B cell (primary cell): ENCODE data around the gene C19orf33. TPM values are rescaled to one million over a fixed set of nuclear protein-coding genes. Genes with fewer than 3 reads are reported as not detected.
A peak's percentile ranks its signal among the peaks of the same experiment; 100 is the strongest.

ENCODE experiments used
- ATAC-seq: fragments of 200-7000 bp; cut with Tn5 transposase; one replicate; pipeline ENCODE4 v1.10.0; 2021; ENCODE audit warnings: low read depth, mild to moderate bottlenecking, moderate number of reproducible peaks, moderate library complexity
- CTCF ChIA-PET: fragments of 350-600 bp; sonication (Branson Sonifier 250); formaldehyde crosslinking; loops from one replicate; lab custom pipeline; 2021; ENCODE audit warnings: antibody characterized with exemption, inconsistent platforms; lab: Charles Lee
- POLR2A ChIA-PET: fragments of 350-600 bp; sonication (Branson Sonifier 250); formaldehyde crosslinking; loops from one replicate; lab custom pipeline; 2021; ENCODE audit warnings: antibody characterized with exemption; lab: Charles Lee
- DNase-seq: peaks from one replicate; pipeline ENCODE4 v3.0.0; 2013
- H2AFZ ChIP-seq: 2 replicates; pipeline ENCODE4 v1.6.1; 2012; ENCODE audit warnings: mild to moderate bottlenecking, low read depth, low read length; ENCODE audit not compliant: insufficient read depth, poor library complexity, severe bottlenecking
- H3K27ac ChIP-seq, 2 donors: 1 replicate in 1 of 2; 2 replicates in 1 of 2; pipeline ENCODE4 v1.5.1; 2012 to 2013; ENCODE audit warnings: low read length in 2 of 2, mild to moderate bottlenecking in 2 of 2, moderate library complexity in 1 of 2
- H3K27me3 ChIP-seq, 4 experiments: fragments of 200-600 bp in 1 of 4; sonication (generic) in 1 of 4; replicated peaks in 1 of 4; 1 replicate in 2 of 4; 2 replicates in 2 of 4; pipeline versions ENCODE4 v1.6.1 to v1.7.0; 2013 to 2016; ENCODE audit warnings: low read length in 3 of 4, mild to moderate bottlenecking in 2 of 4, mixed read lengths in 1 of 4, moderate library complexity in 1 of 4; ENCODE audit not compliant: insufficient read depth in 4 of 4, control insufficient read depth in 3 of 4; ENCODE audit errors: control extremely low read depth in 1 of 4
- H3K36me3 ChIP-seq, 2 experiments: replicated peaks in 1 of 2; 1 replicate in 1 of 2; 2 replicates in 1 of 2; pipeline versions ENCODE4 v1.6.1 to v1.7.1; 2013; ENCODE audit warnings: low read length in 1 of 2; ENCODE audit not compliant: insufficient read depth in 2 of 2, control insufficient read depth in 1 of 2; ENCODE audit errors: control extremely low read depth in 1 of 2, extremely low read depth in 1 of 2
- H3K4me1 ChIP-seq, 2 donors: fragments of 200-600 bp in 1 of 2; sonication (generic) in 1 of 2; 1 replicate in 1 of 2; 2 replicates in 1 of 2; pipeline versions ENCODE4 v1.5.1 to v1.6.1; 2013 to 2017; ENCODE audit warnings: low read length in 2 of 2; ENCODE audit not compliant: control insufficient read depth in 2 of 2, insufficient read depth in 2 of 2
- H3K4me2 ChIP-seq: replicated peaks from 2 replicates; pipeline ENCODE3; 2012; ENCODE audit warnings: mild to moderate bottlenecking, low read depth, low read length; ENCODE audit not compliant: poor library complexity, severe bottlenecking
- H3K4me3 ChIP-seq, 5 experiments: fragments of 200-600 bp in 1 of 5; sonication (generic) in 1 of 5; 1 replicate in 3 of 5; 2 replicates in 2 of 5; pipeline versions ENCODE4 v1.5.1 to v1.7.0; 2011 to 2016; ENCODE audit warnings: low read length in 4 of 5, mild to moderate bottlenecking in 4 of 5, low read depth in 2 of 5, control low read depth in 1 of 5, moderate library complexity in 1 of 5; ENCODE audit not compliant: insufficient read depth in 1 of 5; ENCODE audit errors: control extremely low read depth in 1 of 5, extremely low read depth in 1 of 5
- H3K79me2 ChIP-seq: fragments of 200-600 bp; sonication (generic); one replicate; pipeline ENCODE4 v1.6.0; 2016; ENCODE audit warnings: low read length; ENCODE audit not compliant: control insufficient read depth, insufficient read depth
- H3K9ac ChIP-seq: fragments of 200-600 bp; sonication (generic); 2 replicates; pipeline ENCODE4 v1.6.1; 2017; ENCODE audit warnings: mild to moderate bottlenecking, low read length, moderate library complexity
- H3K9me3 ChIP-seq, 3 donors: one replicate each; pipeline versions ENCODE4 v1.6.1 to v1.7.1; 2013; ENCODE audit warnings: low read length in 2 of 3; ENCODE audit not compliant: control insufficient read depth in 2 of 3, insufficient read depth in 1 of 3; ENCODE audit errors: control extremely low read depth in 1 of 3
- H4K20me1 ChIP-seq: 2 replicates; pipeline ENCODE4 v1.6.0; 2012; ENCODE audit warnings: mild to moderate bottlenecking, low read length; ENCODE audit not compliant: insufficient read depth, control insufficient read depth, poor library complexity, severe bottlenecking
- H3K27ac Mint-ChIP-seq: one replicate; pipeline ENCODE4 v1.8.0; 2021; ENCODE audit warnings: mixed read lengths
- H3K27me3 Mint-ChIP-seq: one replicate; pipeline ENCODE4 v1.8.0; 2021; ENCODE audit warnings: mixed read lengths
- H3K4me1 Mint-ChIP-seq: one replicate; pipeline ENCODE4 v1.8.0; 2021; ENCODE audit warnings: mixed read lengths
- H3K4me3 Mint-ChIP-seq: one replicate; pipeline ENCODE4 v1.8.0; 2021; ENCODE audit warnings: mixed read lengths
- H3K9me3 Mint-ChIP-seq: one replicate; pipeline ENCODE4 v1.8.0; 2022; ENCODE audit warnings: mixed read lengths; ENCODE audit not compliant: insufficient read depth
- EZH2 ChIP-seq: IDR thresholded peaks from 2 replicates; pipeline ENCODE4 v1.6.1; 2012; ENCODE audit warnings: borderline replicate concordance, low read depth, mild to moderate bottlenecking, moderate library complexity, low read length; ENCODE audit not compliant: insufficient read depth, poor library complexity, severe bottlenecking
- WGBS: methylation state at CpG from one replicate; pipeline ENCODE4 v1.1.5; 2013; ENCODE audit warnings: missing lambda C conversion rate; ENCODE audit not compliant: insufficient coverage; 5-methylcytosine and 5-hydroxymethylcytosine counted together
- intact Hi-C: fragments of 100-400 bp; cut with micrococcal nuclease; formaldehyde crosslinking; loops from one replicate; pipeline ENCODE4 v1.10.0; 2022
- polyA plus RNA-seq: library from polyadenylated mRNA; depleted of rRNA; stranded (reverse); fragments of >200 nt; gene quantifications from 2 replicates; pipeline ENCODE4 v1.2.3, GENCODE V29; 2012
- total RNA-seq, 2 donors: library from RNA; stranded (reverse); fragments of 120-200 nt in 1 of 2; gene quantifications; 1 replicate in 1 of 2; 2 replicates in 1 of 2; pipeline versions ENCODE4 v1.2.3 to v1.2.4, GENCODE V29; 2013 to 2022
- TF ChIP-seq, protein P1 (sequence below): fragments of 200-600 bp; IDR thresholded peaks from one replicate; pipeline ENCODE4 v1.8.0; 2022; ENCODE audit warnings: antibody characterized with exemption, mild to moderate bottlenecking

The C19orf33 gene
- total and polyA plus RNA-seq, 2 donors (not counting 1 experiment from before 2014, with no cell fraction given) = 1.2 TPM; not detected in 1

DNA sequence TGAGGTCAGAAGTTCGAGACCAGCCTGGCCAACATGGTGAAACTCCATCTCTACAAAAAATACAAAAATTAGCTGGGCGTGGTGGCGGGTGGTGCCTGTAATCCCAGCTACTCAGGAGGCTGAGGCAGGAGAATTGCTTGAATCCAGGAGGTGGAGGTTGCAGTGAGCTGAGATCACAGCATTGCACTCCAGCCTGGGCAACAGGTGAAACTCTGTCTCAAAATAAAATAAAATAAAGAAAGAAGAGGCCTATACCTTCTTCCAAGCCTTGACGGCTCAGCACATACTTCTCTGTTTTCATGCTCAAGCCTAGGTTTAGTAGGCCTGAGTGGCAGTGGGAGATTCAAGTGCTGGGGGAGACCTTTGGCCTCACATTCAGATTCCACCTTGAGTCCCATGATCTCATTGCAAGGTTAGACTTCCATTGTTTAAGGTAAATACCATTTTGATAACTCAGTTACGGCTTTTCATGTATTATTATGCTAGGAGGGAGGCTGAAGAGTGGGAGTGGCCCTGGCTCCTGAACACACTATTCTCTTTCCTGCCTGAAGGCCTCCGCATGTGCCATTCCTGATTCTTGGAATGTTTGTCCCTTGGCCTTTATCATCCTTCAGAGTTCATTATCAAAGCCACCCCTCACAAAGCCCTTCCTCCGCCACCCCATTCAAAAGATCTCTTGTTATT is 41.3 kb upstream of the C19orf33 start:
- H4K20me1 ChIP-seq = no peaks in the 10 kb centered on the region
- H3K27ac ChIP-seq = peak overlapping the region; percentile 83 to 98
- CTCF ChIA-PET = interaction anchor here (0.9 kb wide), 1 partner anchor 19 kb away, joined by 5 read pairs; no protein-coding TSS in a partner anchor
- H3K36me3 ChIP-seq = no peaks in the 10 kb centered on the region
- no peak overlapping the region for H3K4me3 ChIP-seq
- peaks cover 20 to 26% of the 10 kb centered on the region in 2 donors for H3K4me1 ChIP-seq
- no peak overlapping the region for H3K9ac ChIP-seq
- peaks cover 29% of the 10 kb centered on the region for H3K79me2 ChIP-seq
- peak overlapping the region; percentile 87 for H3K4me2 ChIP-seq
- Mint-ChIP-seq H3K4me3 (peak overlapping the region; percentile 41), H3K4me1 (peaks cover 32% of the 10 kb centered on the region), H3K9me3 (no peaks in the 10 kb centered on the region), H3K27ac (peak overlapping the region; percentile 86), H3K27me3 (no peaks in the 10 kb centered on the region)
- intact Hi-C loops = no loop called here
- ATAC-seq = no peak
- H3K9me3 ChIP-seq = no peaks in the 10 kb centered on the region
- no peak overlapping the region for H2AFZ ChIP-seq
- TF ChIP-seq EZH2 = no peak
- TF ChIP-seq, protein P1, sequence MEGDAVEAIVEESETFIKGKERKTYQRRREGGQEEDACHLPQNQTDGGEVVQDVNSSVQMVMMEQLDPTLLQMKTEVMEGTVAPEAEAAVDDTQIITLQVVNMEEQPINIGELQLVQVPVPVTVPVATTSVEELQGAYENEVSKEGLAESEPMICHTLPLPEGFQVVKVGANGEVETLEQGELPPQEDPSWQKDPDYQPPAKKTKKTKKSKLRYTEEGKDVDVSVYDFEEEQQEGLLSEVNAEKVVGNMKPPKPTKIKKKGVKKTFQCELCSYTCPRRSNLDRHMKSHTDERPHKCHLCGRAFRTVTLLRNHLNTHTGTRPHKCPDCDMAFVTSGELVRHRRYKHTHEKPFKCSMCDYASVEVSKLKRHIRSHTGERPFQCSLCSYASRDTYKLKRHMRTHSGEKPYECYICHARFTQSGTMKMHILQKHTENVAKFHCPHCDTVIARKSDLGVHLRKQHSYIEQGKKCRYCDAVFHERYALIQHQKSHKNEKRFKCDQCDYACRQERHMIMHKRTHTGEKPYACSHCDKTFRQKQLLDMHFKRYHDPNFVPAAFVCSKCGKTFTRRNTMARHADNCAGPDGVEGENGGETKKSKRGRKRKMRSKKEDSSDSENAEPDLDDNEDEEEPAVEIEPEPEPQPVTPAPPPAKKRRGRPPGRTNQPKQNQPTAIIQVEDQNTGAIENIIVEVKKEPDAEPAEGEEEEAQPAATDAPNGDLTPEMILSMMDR = no peak
- DNase-seq = no peak
- H3K27me3 ChIP-seq = no peaks in the 10 kb centered on the region
- 95% methylated on average over 3 of the region's 7 CpGs for WGBS
- POLR2A ChIA-PET = interaction anchor here (0.7 to 1.3 kb wide), 3 partner anchors 9 to 598 kb away, joined by 3 to 4 read pairs (median 4); no protein-coding TSS in a partner anchor
